22Rv1 (cell line): ENCODE data around the gene ERICH3.

Experiments used
- ZFX ChIP-seq: fragments of 450-650 bp; IDR thresholded peaks from 2 replicates; pipeline ENCODE4 v1.6.1; 2017; ENCODE audit warnings: antibody characterized with exemption, borderline replicate concordance
- TF ChIP-seq, protein P1 (sequence below): fragments of 450-650 bp; IDR thresholded peaks from 2 replicates; pipeline ENCODE4 v1.5.1; 2017; ENCODE audit warnings: mild to moderate bottlenecking

DNA sequence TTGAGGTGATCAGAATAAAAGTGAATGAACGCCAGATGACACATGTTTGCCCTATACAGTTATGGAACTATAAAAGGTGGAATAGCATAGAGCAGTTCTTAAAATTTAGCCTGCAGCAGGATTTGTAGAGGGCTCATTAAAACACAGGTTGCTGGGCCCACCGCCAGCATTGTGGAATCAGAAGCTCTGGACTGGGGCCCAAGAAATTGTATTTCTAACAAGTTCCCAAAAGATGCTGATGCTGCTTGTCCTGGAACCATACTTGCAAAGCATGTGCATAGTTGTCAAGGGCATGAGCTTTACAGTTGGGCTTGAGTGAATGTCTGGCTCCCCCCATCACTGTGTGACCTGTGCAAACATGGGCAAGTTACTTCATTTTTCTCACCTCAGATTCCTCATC lies 123.7 kb downstream of the ERICH3 start:
- TF ChIP-seq, protein P1, sequence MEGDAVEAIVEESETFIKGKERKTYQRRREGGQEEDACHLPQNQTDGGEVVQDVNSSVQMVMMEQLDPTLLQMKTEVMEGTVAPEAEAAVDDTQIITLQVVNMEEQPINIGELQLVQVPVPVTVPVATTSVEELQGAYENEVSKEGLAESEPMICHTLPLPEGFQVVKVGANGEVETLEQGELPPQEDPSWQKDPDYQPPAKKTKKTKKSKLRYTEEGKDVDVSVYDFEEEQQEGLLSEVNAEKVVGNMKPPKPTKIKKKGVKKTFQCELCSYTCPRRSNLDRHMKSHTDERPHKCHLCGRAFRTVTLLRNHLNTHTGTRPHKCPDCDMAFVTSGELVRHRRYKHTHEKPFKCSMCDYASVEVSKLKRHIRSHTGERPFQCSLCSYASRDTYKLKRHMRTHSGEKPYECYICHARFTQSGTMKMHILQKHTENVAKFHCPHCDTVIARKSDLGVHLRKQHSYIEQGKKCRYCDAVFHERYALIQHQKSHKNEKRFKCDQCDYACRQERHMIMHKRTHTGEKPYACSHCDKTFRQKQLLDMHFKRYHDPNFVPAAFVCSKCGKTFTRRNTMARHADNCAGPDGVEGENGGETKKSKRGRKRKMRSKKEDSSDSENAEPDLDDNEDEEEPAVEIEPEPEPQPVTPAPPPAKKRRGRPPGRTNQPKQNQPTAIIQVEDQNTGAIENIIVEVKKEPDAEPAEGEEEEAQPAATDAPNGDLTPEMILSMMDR, result no peak
- no peak for TF ChIP-seq ZFX
